H9 (cell line): ENCODE results near the gene SLC39A7. TPM values are rescaled to one million over a fixed set of nuclear protein-coding genes. Genes with fewer than 3 reads are reported as not detected.

ENCODE experiments used
- DNase-seq: peaks from one replicate; pipeline ENCODE4 v3.0.0-alpha.2; 2017
- H2AFZ ChIP-seq: one replicate; pipeline ENCODE4 v1.6.1; 2013; ENCODE audit warnings: mild to moderate bottlenecking, low read length, control low read depth, moderate library complexity
- H2AK5ac ChIP-seq: 2 replicates; pipeline ENCODE4 v1.6.1; 2013; ENCODE audit warnings: low read length, control low read depth, mixed read lengths; ENCODE audit not compliant: insufficient read length
- H2BK120ac ChIP-seq: one replicate; pipeline ENCODE4 v1.6.1; 2013; ENCODE audit warnings: low read depth, mild to moderate bottlenecking, low read length, control low read depth, inconsistent platforms; ENCODE audit not compliant: poor library complexity, severe bottlenecking
- H2BK12ac ChIP-seq: 2 replicates; pipeline ENCODE4 v1.6.1; 2013; ENCODE audit warnings: low read length, control low read depth, mixed read lengths, low read depth; ENCODE audit not compliant: insufficient read length
- H2BK15ac ChIP-seq: 2 replicates; pipeline ENCODE4 v1.6.1; 2013; ENCODE audit warnings: low read depth, low read length, control low read depth
- H2BK20ac ChIP-seq: one replicate; pipeline ENCODE4 v1.6.1; 2013; ENCODE audit warnings: low read depth, mild to moderate bottlenecking, low read length, control low read depth, inconsistent platforms; ENCODE audit not compliant: poor library complexity, severe bottlenecking
- H2BK5ac ChIP-seq: 2 replicates; pipeline ENCODE4 v1.6.1; 2013; ENCODE audit warnings: low read length, control low read depth, mixed read lengths; ENCODE audit not compliant: insufficient read length
- H3K14ac ChIP-seq: 2 replicates; pipeline ENCODE4 v1.6.1; 2013; ENCODE audit warnings: low read length, control low read depth; ENCODE audit not compliant: insufficient read depth
- H3K18ac ChIP-seq: 2 replicates; pipeline ENCODE4 v1.6.1; 2013; ENCODE audit warnings: low read depth, mild to moderate bottlenecking, mixed read lengths, low read length, control low read depth; ENCODE audit not compliant: insufficient read length
- H3K23ac ChIP-seq: 2 replicates; pipeline ENCODE4 v1.6.1; 2013; ENCODE audit warnings: low read length, control low read depth, mixed read lengths, low read depth; ENCODE audit not compliant: insufficient read length
- H3K23me2 ChIP-seq: 2 replicates; pipeline ENCODE4 v1.6.1; 2013; ENCODE audit warnings: low read depth, mild to moderate bottlenecking, mixed read lengths, low read length, control low read depth; ENCODE audit not compliant: insufficient read length, poor library complexity, severe bottlenecking
- H3K27ac ChIP-seq: 2 replicates; pipeline ENCODE4 v1.5.1; 2013; ENCODE audit warnings: low read length, control low read depth, mixed read lengths, low read depth; ENCODE audit not compliant: insufficient read length
- H3K27me3 ChIP-seq: 2 replicates; pipeline ENCODE4 v1.6.1; 2013; ENCODE audit warnings: low read length, control low read depth, inconsistent platforms; ENCODE audit not compliant: insufficient read depth
- H3K4ac ChIP-seq: 2 replicates; pipeline ENCODE4 v1.6.1; 2013; ENCODE audit warnings: low read depth, mild to moderate bottlenecking, control low read depth, inconsistent platforms, low read length, moderate library complexity
- H3K4me1 ChIP-seq: 2 replicates; pipeline ENCODE4 v1.6.1; 2013; ENCODE audit warnings: low read length, control low read depth, inconsistent platforms; ENCODE audit not compliant: insufficient read depth
- H3K4me2 ChIP-seq: 2 replicates; pipeline ENCODE4 v1.6.1; 2013; ENCODE audit warnings: low read length, control low read depth, mixed read lengths; ENCODE audit not compliant: insufficient read length, insufficient read depth
- H3K56ac ChIP-seq: 2 replicates; pipeline ENCODE4 v1.6.1; 2013; ENCODE audit warnings: low read depth, mild to moderate bottlenecking, mixed read lengths, low read length, control low read depth; ENCODE audit not compliant: insufficient read length
- H3K79me1 ChIP-seq: 2 replicates; pipeline ENCODE4 v1.6.1; 2013; ENCODE audit warnings: low read depth, mild to moderate bottlenecking, moderate library complexity, low read length, control low read depth, inconsistent platforms; ENCODE audit not compliant: insufficient read depth, poor library complexity, severe bottlenecking
- H3K79me2 ChIP-seq: 2 replicates; pipeline ENCODE4 v1.6.1; 2013; ENCODE audit warnings: low read length, control low read depth, inconsistent platforms; ENCODE audit not compliant: insufficient read depth
- H3K9ac ChIP-seq: 2 replicates; pipeline ENCODE4 v1.6.1; 2013; ENCODE audit warnings: low read length, control low read depth, mixed read lengths; ENCODE audit not compliant: insufficient read length; ENCODE audit errors: extremely low read depth
- H3K9me3 ChIP-seq: one replicate; pipeline ENCODE4 v1.6.1; 2013; ENCODE audit warnings: low read depth, low read length, inconsistent platforms; ENCODE audit not compliant: control insufficient read depth
- H3T11ph ChIP-seq: one replicate; pipeline ENCODE4 v1.6.1; 2013; ENCODE audit warnings: mild to moderate bottlenecking, low read length, control low read depth, inconsistent platforms
- H4K20me1 ChIP-seq: one replicate; pipeline ENCODE4 v1.6.1; 2013; ENCODE audit not compliant: control insufficient read depth, insufficient read length, insufficient read depth
- H4K5ac ChIP-seq: 2 replicates; pipeline ENCODE4 v1.6.1; 2013; ENCODE audit warnings: low read depth, mild to moderate bottlenecking, mixed read lengths, low read length, control low read depth; ENCODE audit not compliant: insufficient read length
- H4K8ac ChIP-seq: replicated peaks from 2 replicates; pipeline ENCODE4 v1.6.1; 2013; ENCODE audit warnings: low read length, control low read depth, mixed read lengths, low read depth; ENCODE audit not compliant: insufficient read length
- H4K91ac ChIP-seq: 2 replicates; pipeline ENCODE4 v1.6.1; 2013; ENCODE audit warnings: low read depth, mild to moderate bottlenecking, moderate library complexity, mixed read lengths, low read length, control low read depth; ENCODE audit not compliant: insufficient read length
- H3K27ac Mint-ChIP-seq, 3 experiments: 2 replicates in 2 of 3; 3 replicates in 1 of 3; pipeline ENCODE4 v1.8.0; 2020 to 2021; ENCODE audit warnings: mixed read lengths in 3 of 3, mild to moderate bottlenecking in 1 of 3, moderate library complexity in 1 of 3
- H3K27me3 Mint-ChIP-seq: 2 replicates; pipeline ENCODE4 v1.8.0; 2021; ENCODE audit warnings: low read depth, mild to moderate bottlenecking, moderate library complexity, mixed read lengths
- H3K36me3 Mint-ChIP-seq, 3 experiments: 2 replicates in 2 of 3; 3 replicates in 1 of 3; pipeline ENCODE4 v1.8.0; 2020 to 2021; ENCODE audit warnings: low read depth in 3 of 3, mixed read lengths in 3 of 3; ENCODE audit not compliant: insufficient read depth in 1 of 3
- H3K4me1 Mint-ChIP-seq, 2 experiments: 2 replicates each; pipeline ENCODE4 v1.8.0; 2020; ENCODE audit warnings: mixed read lengths in 2 of 2
- H3K4me3 Mint-ChIP-seq, 2 experiments: 2 replicates in 1 of 2; 3 replicates in 1 of 2; pipeline ENCODE4 v1.8.0; 2020 to 2021; ENCODE audit warnings: mild to moderate bottlenecking in 2 of 2, mixed read lengths in 2 of 2, moderate library complexity in 1 of 2
- H3K9me3 Mint-ChIP-seq, 2 experiments: 2 replicates in 1 of 2; 3 replicates in 1 of 2; pipeline ENCODE4 v1.8.0; 2020; ENCODE audit warnings: mild to moderate bottlenecking in 2 of 2, mixed read lengths in 2 of 2, moderate library complexity in 1 of 2
- CTCF ChIP-seq: fragments of 200-600 bp; sonication (generic); conservative IDR thresholded peaks from 3 replicates; pipeline ENCODE4 v1.8.0; 2021; ENCODE audit warnings: antibody characterized with exemption, mild to moderate bottlenecking
- WGBS: extraction: QIAGEN DNeasy Blood & Tissue Kit; methylation state at CpG from one replicate; pipeline ENCODE4 v1.1.7; 2013; ENCODE audit warnings: missing lambda C conversion rate, low lambda C conversion rate, mixed read lengths; ENCODE audit not compliant: insufficient read length; ENCODE audit errors: extremely low coverage; 5-methylcytosine and 5-hydroxymethylcytosine counted together
- total RNA-seq: library from RNA; stranded (reverse); gene quantifications from 2 replicates; pipeline ENCODE4 v1.2.1, GENCODE V29; 2021

Gene SLC39A7
- total RNA-seq, 1 experiment from 2014 or later: 107 TPM

GRCh38 chr6:33185654-33186187 is 14.9 kb upstream of the SLC39A7 start:
- no peaks in the 10 kb centered on the region for H4K20me1 ChIP-seq
- H3K56ac ChIP-seq: no peak overlapping the region
- no peak overlapping the region for H2AK5ac ChIP-seq
- no peaks in the 10 kb centered on the region for H3K9me3 ChIP-seq
- H2BK20ac ChIP-seq: no peak overlapping the region
- no peak overlapping the region for H2AFZ ChIP-seq
- H3K23ac ChIP-seq: no peak overlapping the region
- H3K23me2 ChIP-seq: no peaks in the 10 kb centered on the region
- DNase-seq: no peak
- no peak overlapping the region for H4K5ac ChIP-seq
- H3K27ac ChIP-seq: no peak overlapping the region
- no peaks in the 10 kb centered on the region for H3K79me2 ChIP-seq
- Mint-ChIP-seq H3K9me3 (no peaks in the 10 kb centered on the region; a peak in 1 of 5 replicates), H3K4me1 (peaks cover 4 to 12% of the 10 kb centered on the region in 2 experiments), H3K36me3 (no peaks in the 10 kb centered on the region; a peak in 1 of 7 replicates), H3K27ac (no peak overlapping the region), H3K4me3 (no peak overlapping the region), H3K27me3 (peaks cover 60% of the 10 kb centered on the region)
- no peak overlapping the region for H3K14ac ChIP-seq
- no peak overlapping the region for H3K4ac ChIP-seq
- no peak overlapping the region for H2BK5ac ChIP-seq
- H2BK120ac ChIP-seq: no peak overlapping the region
- H2BK15ac ChIP-seq: no peak overlapping the region
- H3K4me2 ChIP-seq: no peak overlapping the region
- no peak overlapping the region for H4K91ac ChIP-seq
- H4K8ac ChIP-seq: no peak overlapping the region
- no peak overlapping the region for H3K9ac ChIP-seq
- H3K79me1 ChIP-seq: no peaks in the 10 kb centered on the region
- H3K4me1 ChIP-seq: no peaks in the 10 kb centered on the region; the same call in 1 of the 2 replicates
- no peak for TF ChIP-seq CTCF
- 100% methylated on average over 2 of the region's 4 CpGs for WGBS
- H3K27me3 ChIP-seq: no peaks in the 10 kb centered on the region; the same call in 1 of the 2 replicates
- H3T11ph ChIP-seq: no peak overlapping the region
- H2BK12ac ChIP-seq: no peak overlapping the region
- no peak overlapping the region for H3K18ac ChIP-seq
